Measurements from ENCODE around the gene AAMP. TPM values are rescaled to one million over a fixed set of nuclear protein-coding genes. Genes with fewer than 3 reads are reported as not detected.

Gene AAMP
- total and polyA plus RNA-seq, 2 experiments from 2014 or later = 140 to 179 TPM

GRCh38 chr2:218255446-218255845 lies 14.5 kb downstream of the AAMP start:
- no peaks in the 10 kb centered on the region for H3K27me3 ChIP-seq
- TF ChIP-seq EZH2 (IDR thresholded peaks at IDR 0.05; ENCODE audit: borderline replicate concordance) = no peak
- TF ChIP-seq EZH2phosphoT487 (IDR thresholded peaks at IDR 0.05; ENCODE audit: low read depth, severe bottlenecking, unreplicated experiment) = no peak
- no peak for TF ChIP-seq CTCF (IDR thresholded peaks at IDR 0.05; ENCODE audit: poor library complexity)
- H3K9me2 ChIP-seq (replicated peaks; ENCODE audit: insufficient read depth) = no peaks in the 10 kb centered on the region
- 97% methylated on average over 6 of the region's 6 CpGs for WGBS (ENCODE audit: low lambda C conversion rate, missing lambda C conversion rate)
- no peak overlapping the region for H2AFZ ChIP-seq
- H3K79me2 ChIP-seq = no peaks in the 10 kb centered on the region
- H3K27ac ChIP-seq = no peak overlapping the region
- H3K4me1 ChIP-seq (ENCODE audit: insufficient read depth) = peaks cover 11% of the 10 kb centered on the region
- no peak overlapping the region for H3K4me2 ChIP-seq
- no peak for DNase-seq (ENCODE audit: low spot score)
- H3K36me3 ChIP-seq (replicated peaks; ENCODE audit: insufficient read depth, low read depth) = peaks cover 8% of the 10 kb centered on the region
- H3K4me3 ChIP-seq = no peak overlapping the region
- no peaks in the 10 kb centered on the region for H3K9me3 ChIP-seq (ENCODE audit: low read depth)
- H4K20me1 ChIP-seq (ENCODE audit: insufficient read depth, poor library complexity, severe bottlenecking) = no peaks in the 10 kb centered on the region

GRCh38 chr2:218253232-218253625 lies 16.7 kb downstream of the AAMP start:
- Histone ChIP-seq H3K36me3 (replicated peaks; ENCODE audit: insufficient read depth, low read depth) (peaks cover 16% of the 10 kb centered on the region), H3K79me2 (no peaks in the 10 kb centered on the region), H3K9me3 (ENCODE audit: low read depth) (no peaks in the 10 kb centered on the region), H3K9me2 (replicated peaks; ENCODE audit: insufficient read depth) (no peaks in the 10 kb centered on the region), H3K27me3 (no peaks in the 10 kb centered on the region), H3K27ac (no peak overlapping the region), H3K4me3 (no peak overlapping the region), H4K20me1 (ENCODE audit: insufficient read depth, poor library complexity, severe bottlenecking) (no peaks in the 10 kb centered on the region), H3K4me1 (ENCODE audit: insufficient read depth) (no peaks in the 10 kb centered on the region), H3K4me2 (no peak overlapping the region), H2AFZ (no peak overlapping the region)
- TF ChIP-seq EZH2 (IDR thresholded peaks at IDR 0.05; ENCODE audit: borderline replicate concordance) (no peak), EZH2phosphoT487 (IDR thresholded peaks at IDR 0.05; ENCODE audit: low read depth, severe bottlenecking, unreplicated experiment) (no peak), CTCF (IDR thresholded peaks at IDR 0.05; ENCODE audit: poor library complexity) (no peak)
- DNase-seq (ENCODE audit: low spot score) = no peak
- WGBS (ENCODE audit: low lambda C conversion rate, missing lambda C conversion rate) = 88% methylated on average over 5 of the region's 5 CpGs

GRCh38 chr2:218252509-218253231 lies 17.3 kb downstream of the AAMP start:
- WGBS (ENCODE audit: low lambda C conversion rate, missing lambda C conversion rate) = 92% methylated on average over 7 of the region's 7 CpGs
- no peak overlapping the region for H3K27ac ChIP-seq
- peaks cover 16% of the 10 kb centered on the region for H3K36me3 ChIP-seq (replicated peaks; ENCODE audit: insufficient read depth, low read depth)
- no peaks in the 10 kb centered on the region for H3K79me2 ChIP-seq
- no peak for TF ChIP-seq CTCF (IDR thresholded peaks at IDR 0.05; ENCODE audit: poor library complexity)
- no peak for TF ChIP-seq EZH2phosphoT487 (IDR thresholded peaks at IDR 0.05; ENCODE audit: low read depth, severe bottlenecking, unreplicated experiment)
- TF ChIP-seq EZH2 (IDR thresholded peaks at IDR 0.05; ENCODE audit: borderline replicate concordance) = no peak
- H3K27me3 ChIP-seq = no peaks in the 10 kb centered on the region
- H3K4me3 ChIP-seq = no peak overlapping the region
- DNase-seq (ENCODE audit: low spot score) = no peak
- H3K4me2 ChIP-seq = no peak overlapping the region
- no peak overlapping the region for H2AFZ ChIP-seq
- no peaks in the 10 kb centered on the region for H3K4me1 ChIP-seq (ENCODE audit: insufficient read depth)
- H3K9me3 ChIP-seq (ENCODE audit: low read depth) = no peaks in the 10 kb centered on the region
- H4K20me1 ChIP-seq (ENCODE audit: insufficient read depth, poor library complexity, severe bottlenecking) = no peaks in the 10 kb centered on the region
- H3K9me2 ChIP-seq (replicated peaks; ENCODE audit: insufficient read depth) = no peaks in the 10 kb centered on the region

Data from hepatocyte (in vitro differentiated cells).